Fibroblast of the aortic adventitia (primary cell): Measurements from ENCODE around the gene RPP21. TPM values are rescaled to one million over a fixed set of nuclear protein-coding genes. Genes with fewer than 3 reads are reported as not detected.

ENCODE experiments used
- DNase-seq: peaks from one replicate; pipeline ENCODE4 v3.0.0-alpha.2; 2010; ENCODE audit warnings: low read depth
- H3K4me3 ChIP-seq: 2 replicates; pipeline ENCODE4 v1.5.1; 2011; ENCODE audit warnings: low read depth, mild to moderate bottlenecking, control low read depth, low read length, moderate library complexity
- CTCF ChIP-seq: IDR thresholded peaks from 2 replicates; pipeline ENCODE4 v1.5.1; 2011; ENCODE audit warnings: mild to moderate bottlenecking, low read length, control low read depth, inconsistent platforms; ENCODE audit not compliant: insufficient read depth
- total RNA-seq: library from RNA; depleted of rRNA; stranded (reverse); fragments of >200 nt; gene quantifications from 2 replicates; pipeline ENCODE4 v1.2.3, GENCODE V29; 2012; ENCODE audit warnings: low replicate concordance

The RPP21 gene
- total RNA-seq, 1 donor: 23.6 TPM

DNA sequence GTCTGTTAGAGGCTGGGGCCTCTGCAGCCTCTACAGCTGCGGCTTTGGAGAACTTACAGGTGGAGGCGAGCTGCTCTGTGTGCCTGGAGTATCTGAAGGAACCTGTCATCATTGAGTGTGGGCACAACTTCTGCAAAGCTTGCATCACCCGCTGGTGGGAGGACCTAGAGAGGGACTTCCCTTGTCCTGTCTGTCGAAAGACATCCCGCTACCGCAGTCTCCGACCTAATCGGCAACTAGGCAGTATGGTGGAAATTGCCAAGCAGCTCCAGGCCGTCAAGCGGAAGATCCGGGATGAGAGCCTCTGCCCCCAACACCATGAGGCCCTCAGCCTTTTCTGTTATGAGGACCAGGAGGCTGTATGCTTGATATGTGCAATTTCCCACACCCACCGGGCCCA is 15.6 kb upstream of the RPP21 start:
- no peak overlapping the region for H3K4me3 ChIP-seq
- TF ChIP-seq CTCF: no peak
- DNase-seq: no peak

DNA sequence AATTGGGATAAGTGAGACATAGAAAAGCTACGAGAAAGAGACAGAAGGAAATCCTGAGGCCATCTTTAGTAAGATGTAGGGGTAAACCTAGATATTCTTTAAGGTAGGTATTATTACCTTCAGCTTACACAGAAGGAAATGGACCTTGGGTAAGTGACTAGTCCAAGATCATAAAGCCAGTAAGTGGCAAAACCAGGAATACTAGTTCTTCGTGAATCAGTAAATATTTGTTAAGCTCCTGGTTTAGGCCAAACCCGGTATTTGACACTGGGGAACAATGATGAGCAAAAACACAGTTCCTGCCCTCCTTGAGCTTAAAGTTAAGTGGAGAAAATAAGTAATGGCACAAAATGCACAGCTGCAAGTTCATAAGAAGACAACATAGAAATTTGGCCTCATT is 13.0 kb upstream of the RPP21 start:
- TF ChIP-seq CTCF: no peak
- no peak overlapping the region for H3K4me3 ChIP-seq
- no peak for DNase-seq

DNA sequence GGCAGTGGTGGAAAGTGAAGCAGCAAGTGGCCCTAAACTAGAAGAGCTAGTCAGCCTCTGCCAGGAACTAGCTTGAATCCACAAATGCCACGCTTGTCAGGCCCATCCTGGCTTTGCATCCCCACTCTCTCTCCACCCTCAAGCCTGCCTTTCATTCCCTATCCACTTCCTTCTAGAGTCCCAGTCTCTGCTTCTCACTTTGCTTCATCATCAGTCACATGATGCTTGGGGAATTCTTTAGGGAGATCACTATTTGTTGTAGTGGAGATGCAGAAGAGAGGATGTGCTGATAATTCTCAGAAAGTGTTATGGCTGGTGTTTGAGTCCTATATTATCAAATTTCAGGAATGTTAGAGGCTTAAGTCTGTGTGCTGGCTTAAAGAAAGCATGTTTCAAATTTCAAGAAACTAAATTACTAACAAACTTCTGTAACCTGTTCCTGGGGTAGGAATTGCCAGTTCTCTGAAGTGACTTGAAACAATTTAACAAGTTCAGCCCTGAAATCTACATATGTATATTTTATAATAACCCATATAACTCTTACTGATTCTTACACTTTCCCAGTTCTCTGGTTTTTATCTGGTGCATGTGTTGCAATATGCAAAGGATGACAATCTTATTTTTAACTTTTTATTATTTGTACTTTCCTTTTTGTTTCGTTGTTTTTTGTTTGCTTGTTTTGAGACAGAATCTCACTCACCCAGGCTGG is 10.7 kb upstream of the RPP21 start:
- no peak for TF ChIP-seq CTCF
- no peak overlapping the region for H3K4me3 ChIP-seq
- no peak for DNase-seq

- TF ChIP-seq CTCF: no peak
- H3K4me3 ChIP-seq: no peak overlapping the region
- peak; percentile 41 for DNase-seq
These were observed 4.3 kb upstream of the RPP21 start for GRCh38 chr6:30340589-30341054.

- TF ChIP-seq CTCF: no peak
- no peak overlapping the region for H3K4me3 ChIP-seq
These were observed 3.7 kb upstream of the RPP21 start for GRCh38 chr6:30341218-30341617.

DNA sequence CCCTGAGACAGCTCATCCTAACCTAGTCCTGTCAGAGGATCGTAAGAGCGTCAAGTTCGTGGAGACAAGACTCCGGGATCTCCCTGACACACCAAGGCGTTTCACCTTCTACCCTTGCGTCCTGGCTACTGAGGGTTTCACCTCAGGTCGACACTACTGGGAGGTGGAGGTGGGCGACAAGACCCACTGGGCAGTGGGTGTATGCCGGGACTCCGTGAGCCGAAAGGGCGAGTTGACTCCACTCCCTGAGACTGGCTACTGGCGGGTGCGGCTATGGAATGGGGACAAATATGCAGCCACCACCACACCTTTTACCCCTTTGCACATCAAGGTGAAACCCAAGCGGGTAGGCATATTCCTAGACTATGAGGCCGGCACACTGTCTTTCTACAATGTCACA is 3.2 kb upstream of the RPP21 start:
- no peak for DNase-seq
- no peak overlapping the region for H3K4me3 ChIP-seq
- no peak for TF ChIP-seq CTCF

More at GRCh38 chr6:30341218-30341617, 3.7 kb upstream of the RPP21 start:
- DNase-seq: no peak

GRCh38 chr6:30344191-30344867 is 627 bp upstream of the RPP21 start:
- DNase-seq: no peak
- no peak overlapping the region for H3K4me3 ChIP-seq
- TF ChIP-seq CTCF: no peak
